HepG2 (cell line): ENCODE results near the gene IPO13. TPM values are rescaled to one million over a fixed set of nuclear protein-coding genes. Genes with fewer than 3 reads are reported as not detected.

Experiments used
- AKAP8 ChIP-seq: sonication (generic); formaldehyde crosslinking; IDR thresholded peaks from 2 replicates; pipeline ENCODE4 v1.5.1; 2020; ENCODE audit warnings: mild to moderate bottlenecking, missing genetic modification reagents
- KLF11 ChIP-seq: IDR thresholded peaks from 2 replicates; pipeline ENCODE4 v1.6.1; 2016; ENCODE audit warnings: missing compliant biosample characterization
- KMT2A ChIP-seq: sonication (generic); formaldehyde crosslinking; IDR thresholded peaks from 2 replicates; pipeline ENCODE4 v1.4.0; 2020; ENCODE audit warnings: missing genetic modification reagents
- NONO ChIP-seq, 2 experiments: fragments of 450-650 bp in 1 of 2; sonication (generic) in 1 of 2; formaldehyde crosslinking in 1 of 2; IDR thresholded peaks in 1 of 2; conservative IDR thresholded peaks in 1 of 2; 2 replicates each; pipeline versions ENCODE4 v1.6.1 to v1.8.0; 2017 to 2022; ENCODE audit warnings: mild to moderate bottlenecking in 1 of 2, missing genetic modification reagents in 1 of 2, moderate library complexity in 1 of 2
- PPARG ChIP-seq: conservative IDR thresholded peaks from 2 replicates; pipeline ENCODE4 v1.6.1; 2016; ENCODE audit warnings: missing biosample characterization, missing genetic modification reagents
- PRDM15 ChIP-seq: sonication (generic); formaldehyde crosslinking; IDR thresholded peaks from 2 replicates; pipeline ENCODE4 v1.4.0; 2020; ENCODE audit warnings: missing genetic modification reagents
- RBFOX2 ChIP-seq: fragments of 200-400 bp; formaldehyde crosslinking; IDR thresholded peaks from 2 replicates; pipeline ENCODE4 v1.6.1; 2017; ENCODE audit warnings: low read depth, mild to moderate bottlenecking, low read length
- SMAD1 ChIP-seq: sonication (generic); formaldehyde crosslinking; IDR thresholded peaks from 2 replicates; pipeline ENCODE4 v1.4.0; 2020; ENCODE audit warnings: missing genetic modification reagents, low read depth, mild to moderate bottlenecking, borderline replicate concordance
- ZFP91 ChIP-seq: sonication (generic); formaldehyde crosslinking; IDR thresholded peaks from 2 replicates; pipeline ENCODE4 v1.9.0; 2022; ENCODE audit warnings: missing genetic modification reagents, mild to moderate bottlenecking, borderline replicate concordance
- ZNF891 ChIP-seq: sonication (generic); formaldehyde crosslinking; IDR thresholded peaks from 2 replicates; pipeline ENCODE4 v1.5.0; 2020; ENCODE audit warnings: mild to moderate bottlenecking, missing genetic modification reagents
- ZSCAN25 ChIP-seq: sonication (generic); formaldehyde crosslinking; IDR thresholded peaks from 2 replicates; pipeline ENCODE4 v1.8.0; 2022; ENCODE audit warnings: mild to moderate bottlenecking, missing genetic modification reagents
- polyA plus RNA-seq, 8 experiments: library from polyadenylated mRNA; depleted of rRNA in 3 of 8; stranded (reverse) in 7 of 8; unstranded in 1 of 8; fragments of >200 nt; fragmentation: Illumina TruSeq in 4 of 8; extraction: Trizol in 4 of 8; gene quantifications; 2 replicates each; pipeline versions ENCODE4 v1.2.1 to v1.2.3, GENCODE V29; 2011 to 2016; ENCODE audit warnings: low read depth in 4 of 8, missing spikeins in 1 of 8, mixed read lengths in 1 of 8; ENCODE audit not compliant: insufficient read depth in 1 of 8
- total RNA-seq, 5 experiments: library from RNA; depleted of rRNA; stranded (reverse); fragments of >200 nt; fragmentation: Illumina TruSeq; extraction: Trizol; gene quantifications; 2 replicates each; pipeline ENCODE4 v1.2.3, GENCODE V29; 2016; ENCODE audit warnings: low read depth in 1 of 5

Gene IPO13
- total and polyA plus RNA-seq, 2 of the 13 experiments (the other 11 are each of a cell fraction or from before 2014, with no cell fraction given) = 12.9 to 15.6 TPM

DNA sequence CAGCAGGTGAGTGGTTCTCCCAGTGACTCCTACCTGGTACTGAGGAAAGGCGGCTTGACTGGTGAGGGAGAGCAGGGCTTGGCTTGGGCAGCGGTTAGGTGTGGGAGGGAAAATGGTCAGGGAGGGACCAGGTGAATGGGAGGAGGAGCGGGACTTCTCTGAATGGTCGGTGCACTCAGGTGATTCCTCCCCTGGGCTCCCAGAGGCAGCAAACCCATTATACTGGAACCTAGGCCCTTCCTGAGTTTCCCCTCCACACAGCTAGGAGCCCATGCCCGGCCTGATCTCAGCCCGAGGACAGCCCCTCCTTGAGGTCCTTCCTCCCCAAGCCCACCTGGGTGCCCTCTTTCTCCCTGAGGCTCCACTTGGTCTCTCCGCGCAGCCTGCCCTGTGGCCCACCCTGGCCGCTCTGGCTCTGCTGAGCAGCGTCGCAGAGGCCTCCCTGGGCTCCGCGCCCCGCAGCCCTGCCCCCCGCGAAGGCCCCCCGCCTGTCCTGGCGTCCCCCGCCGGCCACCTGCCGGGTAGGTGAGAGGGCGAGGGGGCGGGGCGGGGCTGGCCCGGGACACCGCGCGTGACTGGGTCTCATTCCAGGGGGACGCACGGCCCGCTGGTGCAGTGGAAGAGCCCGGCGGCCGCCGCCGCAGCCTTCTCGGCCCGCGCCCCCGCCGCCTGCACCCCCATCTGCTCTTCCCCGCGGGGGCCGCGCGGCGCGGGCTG, 10.9 kb upstream of the IPO13 start (continued):
- TF ChIP-seq PPARG (CRISPR knock-in tag) = peak; percentile 48; the same call in 1 of the 2 replicates
- TF ChIP-seq SMAD1 (CRISPR knock-in tag) = peak; percentile 38; the same call in 1 of the 2 replicates
- TF ChIP-seq NONO (IDR thresholded peaks at IDR 0.05) = no peak
- TF ChIP-seq NONO (CRISPR knock-in tag; conservative IDR thresholded peaks at IDR 0.05) = peak; percentile 2; the same call in 1 of the 2 replicates
- TF ChIP-seq ZSCAN25 = peak; percentile 18; the same call in 1 of the 2 replicates
- no peak for TF ChIP-seq AKAP8 (CRISPR knock-in tag)
- 0 out of 2 replicates have a peak, but pooled peaks have one; percentile 7 for TF ChIP-seq RBFOX2
- TF ChIP-seq KLF11 (CRISPR knock-in tag) = no peak
- TF ChIP-seq PRDM15 (CRISPR knock-in tag) = 0 out of 2 replicates have a peak, but pooled peaks have one; percentile 2
- 0 out of 2 replicates have a peak, but pooled peaks have one; percentile 51 for TF ChIP-seq ZNF891 (CRISPR knock-in tag)
- TF ChIP-seq KMT2A (CRISPR knock-in tag) = 0 out of 2 replicates have a peak, but pooled peaks have one; percentile 10
- no peak for TF ChIP-seq ZFP91 (CRISPR knock-in tag)
